GM19467 (cell line): Measurements from ENCODE around the gene LRP8.

Experiments used
- ATAC-seq: cut with Tn5 transposase; IDR thresholded peaks from one replicate; pipeline ENCODE4 v1.9.1; 2021; ENCODE audit warnings: mild to moderate bottlenecking, moderate library complexity; ENCODE audit not compliant: unreplicated experiment

LRP8 gene

GRCh38 chr1:53307037-53307436, 20.8 kb downstream of the LRP8 start:
- ATAC-seq: no peak

DNA sequence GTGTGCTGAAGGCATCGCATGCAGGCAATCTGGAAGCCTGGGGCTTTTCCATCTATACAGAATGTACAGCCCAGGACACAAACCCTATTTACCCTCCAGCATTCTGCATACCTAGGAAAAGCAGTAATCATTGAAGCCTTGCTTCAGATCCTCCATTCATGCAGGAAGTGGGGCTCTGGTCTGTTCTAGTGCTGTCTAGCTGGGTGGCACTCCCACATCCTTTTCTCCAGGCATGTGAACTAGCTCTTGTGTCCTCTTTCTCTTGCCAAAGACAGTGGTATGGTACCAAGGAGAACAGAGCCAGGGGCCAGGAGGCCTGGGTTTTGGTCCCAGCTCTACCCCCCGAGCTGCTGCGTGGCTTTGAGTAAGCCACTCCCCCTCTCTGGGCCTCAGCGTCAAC, 21.7 kb downstream of the LRP8 start:
- no peak for ATAC-seq

DNA sequence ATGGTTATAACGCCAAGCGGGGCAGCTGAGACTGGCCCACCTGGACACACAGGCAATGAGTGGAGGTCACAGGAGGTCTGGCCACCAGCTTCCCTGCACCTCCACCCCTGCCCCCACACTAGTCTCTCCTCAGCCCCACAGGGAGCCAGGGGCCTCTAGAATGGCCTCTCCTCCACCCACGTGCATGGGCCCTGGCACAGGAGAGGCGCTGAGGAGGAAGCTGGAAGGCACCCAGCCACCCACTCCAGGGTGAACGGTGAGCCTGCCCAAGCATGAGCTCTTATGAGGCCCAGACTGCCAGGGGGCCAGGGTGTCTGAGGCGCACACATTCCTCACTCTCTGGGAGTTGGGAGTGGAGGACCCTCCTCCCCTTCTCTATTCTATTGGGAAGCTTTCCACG, 22.2 kb downstream of the LRP8 start:
- ATAC-seq: no peak

DNA sequence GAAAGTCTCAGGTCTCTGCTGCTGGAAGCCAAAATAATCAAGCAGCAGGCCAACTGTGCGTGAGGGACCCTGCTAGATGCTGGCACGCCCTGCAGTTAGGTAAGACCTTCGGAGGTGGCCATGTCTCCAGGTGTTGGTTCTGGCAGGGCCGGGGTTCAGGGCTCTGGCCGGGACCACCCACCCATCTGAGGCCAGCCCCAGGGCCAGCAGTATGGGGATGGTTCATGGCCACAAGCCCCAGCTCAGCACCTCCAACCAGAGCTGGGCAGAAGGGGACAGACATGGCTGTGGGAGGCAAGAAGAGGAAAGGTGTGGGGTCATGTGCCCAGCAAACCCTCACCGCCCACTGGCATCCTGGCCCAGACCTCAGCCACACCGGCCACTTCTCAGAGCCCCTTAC, 23.3 kb downstream of the LRP8 start:
- ATAC-seq: no peak

GRCh38 chr1:53303726-53304515, 23.9 kb downstream of the LRP8 start:
- ATAC-seq: no peak

GRCh38 chr1:53303243-53303642, 24.6 kb downstream of the LRP8 start:
- ATAC-seq: no peak

- no peak for ATAC-seq
Measured at GRCh38 chr1:53299233-53299632, 28.6 kb downstream of the LRP8 start.

GRCh38 chr1:53298045-53298637, 29.7 kb downstream of the LRP8 start:
- ATAC-seq: no peak

DNA sequence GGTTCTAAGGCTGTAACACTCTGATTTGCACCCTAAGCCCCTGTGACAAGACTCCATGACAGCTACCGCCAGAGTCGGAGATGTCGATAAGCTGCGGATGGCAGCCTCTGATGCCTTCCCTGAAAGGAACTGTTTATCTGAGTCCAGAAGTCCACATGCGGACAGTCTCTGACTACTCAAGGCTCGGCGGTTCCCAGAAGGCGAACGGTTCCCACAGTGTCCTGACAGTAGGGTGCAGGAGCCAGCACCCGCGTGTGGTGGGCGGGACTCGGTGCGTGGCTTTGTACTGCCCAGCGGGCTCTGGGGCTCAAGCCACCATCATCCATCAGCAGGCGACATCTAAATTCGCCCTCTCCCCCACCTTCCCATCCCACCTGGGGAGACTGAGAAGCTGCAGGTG, 30.7 kb downstream of the LRP8 start:
- no peak for ATAC-seq

GRCh38 chr1:53296117-53296749, 31.6 kb downstream of the LRP8 start:
- no peak for ATAC-seq

DNA sequence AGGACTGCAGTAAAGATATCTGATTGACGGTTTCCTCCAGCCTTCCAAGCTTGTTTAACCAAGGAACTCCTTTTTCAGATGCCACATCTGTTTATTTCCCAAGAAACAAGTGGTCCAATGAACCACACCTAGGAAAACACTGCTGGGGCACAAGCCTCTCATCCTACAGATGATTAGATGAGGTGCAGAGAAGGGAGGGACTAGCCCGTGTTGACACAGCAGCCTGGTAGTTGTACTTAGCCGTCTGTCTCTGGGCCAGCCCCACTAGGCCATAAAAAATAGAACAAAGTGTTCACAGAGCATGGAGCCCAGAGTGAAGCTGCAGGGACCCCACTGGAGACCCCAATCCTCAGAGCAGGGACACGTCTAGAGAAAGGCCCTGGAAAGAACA, 32.1 kb downstream of the LRP8 start:
- no peak for ATAC-seq

- ATAC-seq: no peak
Measured at GRCh38 chr1:53295295-53295694, 32.6 kb downstream of the LRP8 start.

DNA sequence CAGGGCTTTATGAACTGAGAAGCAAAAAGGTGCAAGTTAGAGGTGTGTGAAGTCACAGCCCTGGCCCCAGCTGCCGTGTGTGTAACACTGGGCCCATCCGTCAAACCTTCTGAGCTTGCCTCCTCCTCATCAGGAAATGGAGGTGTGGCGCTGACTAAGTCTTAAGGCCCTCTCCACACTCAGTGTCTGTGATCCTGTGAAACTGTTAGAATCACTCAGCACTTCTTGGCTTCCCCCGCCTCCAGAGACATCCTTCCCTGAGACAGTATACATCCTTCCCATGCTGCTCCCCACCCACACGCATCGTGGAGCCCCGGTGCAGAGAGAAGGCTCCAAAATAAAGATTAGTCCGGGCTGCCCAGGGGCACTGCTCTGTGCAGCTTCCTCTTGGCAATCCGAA, 33.3 kb downstream of the LRP8 start:
- no peak for ATAC-seq

DNA sequence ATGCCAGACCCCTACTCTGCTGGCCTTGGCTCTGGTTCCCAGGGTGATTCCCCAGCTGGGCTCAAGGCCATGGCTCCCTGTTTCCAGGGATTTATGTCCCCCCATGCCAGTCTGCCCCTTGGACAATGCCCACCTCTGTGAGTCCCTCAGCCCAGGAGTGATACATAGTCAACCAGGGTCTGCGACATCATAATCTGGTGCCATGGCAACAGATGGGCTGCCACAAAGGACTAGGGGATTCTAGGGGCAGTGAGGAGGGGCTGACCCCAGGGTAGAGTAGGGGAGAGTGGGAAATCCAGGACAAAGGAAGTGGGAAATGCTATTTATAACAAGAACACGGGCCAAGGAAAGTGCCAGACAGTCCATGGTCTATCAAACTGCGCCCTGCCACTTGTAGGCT, 33.8 kb downstream of the LRP8 start:
- ATAC-seq: no peak

GRCh38 chr1:53293123-53293522, 34.7 kb downstream of the LRP8 start:
- ATAC-seq: no peak

DNA sequence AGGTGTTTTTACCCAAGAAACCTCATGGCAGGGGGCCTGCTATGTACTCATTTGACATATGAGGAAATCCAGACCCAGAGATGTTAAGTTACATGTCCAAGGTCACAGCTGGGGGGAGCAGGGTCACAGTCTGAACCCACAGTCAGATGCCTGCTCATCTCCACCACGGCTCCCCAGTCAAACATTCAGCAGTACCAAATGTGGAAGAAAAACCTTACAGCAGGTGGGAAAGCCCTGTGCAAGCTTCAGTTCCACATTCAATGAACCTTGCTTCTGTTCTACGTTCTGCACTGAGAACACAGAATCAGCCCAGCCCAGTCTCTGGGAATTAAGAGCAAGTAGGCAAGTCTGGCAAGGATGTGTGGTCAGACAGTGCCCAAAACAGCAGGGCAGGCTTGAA, 35.2 kb downstream of the LRP8 start:
- ATAC-seq: no peak

- ATAC-seq: no peak
Measured at GRCh38 chr1:53291574-53291973, 36.3 kb downstream of the LRP8 start.

DNA sequence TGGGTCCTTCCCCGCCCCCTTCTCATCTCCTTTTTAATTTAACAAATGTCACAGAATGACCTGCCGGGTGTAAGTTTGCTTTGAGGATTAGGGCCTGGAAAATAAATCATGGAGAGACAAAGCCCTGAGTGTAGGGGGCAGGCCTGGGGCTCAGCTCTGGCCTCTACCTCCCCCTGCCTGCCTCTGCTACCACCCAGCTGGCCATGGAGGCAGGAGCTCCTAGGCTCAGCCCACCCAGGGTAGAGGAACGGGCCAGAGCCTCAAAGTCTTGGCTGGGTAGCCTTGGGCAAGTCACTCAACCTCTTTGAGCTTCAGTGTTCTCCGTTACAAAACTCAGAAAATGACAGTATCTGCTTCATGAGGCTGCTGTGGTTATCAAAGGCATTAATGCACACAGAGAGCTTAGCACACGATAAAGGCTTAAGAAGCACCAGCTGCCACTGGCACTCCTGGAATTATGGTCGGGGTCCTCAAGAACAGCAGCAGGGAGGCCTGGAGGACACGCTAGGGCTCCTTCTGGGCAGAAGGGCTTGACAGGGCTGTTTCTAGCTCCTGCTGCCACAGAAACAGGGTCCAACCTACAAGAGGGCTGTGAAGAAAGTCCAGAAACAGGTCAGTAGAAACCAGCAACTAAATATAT, 39.0 kb downstream of the LRP8 start:
- no peak for ATAC-seq

DNA sequence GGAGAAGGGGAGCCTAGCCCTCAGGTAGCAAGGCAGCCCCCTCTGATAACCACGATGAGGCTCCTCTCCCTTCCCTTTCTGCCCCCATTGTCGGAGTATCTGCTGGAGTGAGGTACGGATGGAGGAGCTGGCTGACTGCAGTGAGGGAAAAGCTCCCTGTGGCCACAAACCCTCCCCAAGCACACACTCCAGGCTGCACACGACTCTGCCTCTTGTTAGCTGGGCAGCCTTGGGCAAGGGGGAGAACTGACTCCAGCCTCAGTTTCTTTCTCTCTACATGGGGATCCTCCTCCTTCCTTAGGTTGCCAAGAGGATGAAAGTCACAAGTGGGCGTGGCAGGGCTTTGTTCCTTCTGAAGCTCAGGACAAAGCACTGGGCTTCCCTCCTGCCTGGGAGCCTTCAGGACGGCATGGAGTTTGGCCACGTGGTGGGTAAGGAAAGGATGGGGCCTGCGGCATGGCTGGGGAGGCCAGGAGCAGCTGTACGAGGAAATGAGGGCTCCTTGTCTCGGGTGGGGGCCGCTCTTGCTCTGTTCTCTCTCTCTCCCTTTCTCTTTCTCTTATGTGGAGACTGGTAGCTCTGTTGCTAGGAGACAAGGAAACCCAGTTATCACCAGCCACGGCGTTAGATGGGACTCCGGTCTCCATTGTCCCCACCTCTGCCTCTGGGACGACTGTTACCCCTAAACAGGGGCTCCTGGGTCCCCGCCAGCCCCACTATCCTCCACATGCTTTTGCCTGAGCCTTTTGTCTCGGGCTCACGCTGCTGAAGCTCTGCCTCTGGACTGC, 39.7 kb downstream of the LRP8 start:
- ATAC-seq: no peak

GRCh38 chr1:53286955-53287354, 40.9 kb downstream of the LRP8 start:
- no peak for ATAC-seq
